ENCODE results near the gene ESYT3. TPM values are rescaled to one million over a fixed set of nuclear protein-coding genes. Genes with fewer than 3 reads are reported as not detected.
"Not testable (repeated sequence)": the region's sequence is repeated elsewhere in the genome, so short reads cannot be mapped to it uniquely, and the experiment has no call there.

ESYT3 gene
- total and polyA plus RNA-seq, 9 of the 15 experiments (the other 6 are each of a cell fraction or from before 2014, with no cell fraction given) = not detected

DNA sequence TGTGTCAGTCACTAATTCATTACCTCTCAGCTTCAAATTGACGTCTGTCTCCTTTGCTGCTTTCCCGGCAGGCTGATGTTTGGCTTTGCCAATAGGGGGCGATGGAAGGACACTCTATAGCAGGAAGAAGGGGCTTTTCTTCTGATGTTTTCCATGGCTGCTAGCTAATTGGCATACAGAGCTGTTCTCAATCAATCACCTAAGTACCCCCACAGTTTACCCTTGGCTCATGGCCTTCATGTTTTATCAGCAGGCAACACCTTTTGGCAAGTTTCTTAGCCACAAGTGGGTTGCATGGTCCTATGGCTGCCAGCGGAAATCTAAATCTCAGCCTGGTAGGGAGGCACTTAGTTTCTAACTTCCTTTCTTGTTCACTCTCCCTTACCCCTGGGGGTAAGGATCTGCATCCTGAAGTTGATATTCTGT is 45.0 kb downstream of the ESYT3 start (continued):
- TF ChIP-seq SMAD3 (CRISPR knock-in tag; conservative IDR thresholded peaks at IDR 0.05) (no peak), RAD21 (CRISPR knock-in tag; conservative IDR thresholded peaks at IDR 0.05 in 1 of 2, IDR thresholded peaks at IDR 0.05 in 1 of 2) (peak; percentile 26 to 76; a peak in 2 of 4 replicates), SP1 (CRISPR knock-in tag; IDR thresholded peaks at IDR 0.05) (no peak), MEIS2 (IDR thresholded peaks at IDR 0.05; ENCODE audit: partially characterized antibody) (peak; percentile 14)

DNA sequence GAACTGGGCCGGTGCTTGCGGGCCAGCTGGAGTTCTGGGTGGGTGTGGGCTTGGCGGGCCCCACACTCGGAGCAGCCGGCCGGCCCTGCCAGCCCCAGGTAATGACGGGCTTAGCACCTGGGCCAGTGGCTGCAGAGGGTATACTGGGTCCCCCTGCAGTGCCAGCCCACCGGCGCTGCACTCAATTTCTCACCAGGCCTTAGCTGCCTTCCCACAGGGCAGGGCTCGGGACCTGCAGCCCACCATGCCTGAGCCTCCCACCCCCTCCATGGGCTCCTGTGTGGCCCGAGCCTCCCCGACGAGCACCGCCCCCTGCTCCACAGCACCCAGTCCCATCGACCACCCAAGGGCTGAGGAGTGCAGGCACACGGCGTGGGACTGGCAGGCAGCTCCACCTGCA is 50.3 kb downstream of the ESYT3 start:
- H3K27ac ChIP-seq (ENCODE audit: extremely low read depth, low read depth, low read length); CTCF ChIA-PET (ENCODE audit: low intra/inter-chr PET ratio); in situ Hi-C loops (cut with MboI); H3K4me3 ChIP-seq; H3K79me2 ChIP-seq (ENCODE audit: control insufficient read depth, insufficient read depth, low read length); H3K9me3 ChIP-seq (replicated peaks; ENCODE audit: control insufficient read depth, insufficient read depth, low read depth, low read length); DNase-seq (ENCODE audit: extremely low read depth in 1 of 4, low spot score in 3 of 4); BruUV-seq (replicated peaks); ATAC-seq; H3K27me3 ChIP-seq (ENCODE audit: control insufficient read depth in 2 of 2, insufficient read depth in 2 of 2, low read length in 2 of 2); H3K9me1 ChIP-seq (ENCODE audit: control insufficient read depth, insufficient read depth, low read length); H4K20me1 ChIP-seq (replicated peaks; ENCODE audit: control insufficient read depth, insufficient read depth, low read length); H3K4me2 ChIP-seq (ENCODE audit: insufficient read depth, low read length); H3K4me1 ChIP-seq (replicated peaks in 1 of 2; ENCODE audit: control insufficient read depth in 2 of 2, insufficient read depth in 2 of 2, low read length in 2 of 2); intact Hi-C loops (cut with micrococcal nuclease); H3K36me3 ChIP-seq (ENCODE audit: control insufficient read depth, insufficient read depth, low read length); H2AFZ ChIP-seq (ENCODE audit: low read depth, low read length); H3K9ac ChIP-seq (ENCODE audit: insufficient read depth in 1 of 2, low read depth in 2 of 2, low read length in 2 of 2); FAIRE-seq: not testable (repeated sequence)
- POLR2A ChIA-PET = interaction anchor here (0.6 kb wide), 1 partner anchor 506 kb away, joined by 3 read pairs; no protein-coding TSS in a partner anchor
- WGBS (ENCODE audit: insufficient coverage, low coverage, missing lambda C conversion rate) = 19% methylated on average over 5 of the region's 17 CpGs
- peak; percentile 33; the same call in 1 of the 2 replicates for TF ChIP-seq POLR2G (IDR thresholded peaks at IDR 0.05; ENCODE audit: low read depth, low read length)

Data from K562 (cell line).